ENCODE results near the gene PRSS57. TPM values are rescaled to one million over a fixed set of nuclear protein-coding genes. Genes with fewer than 3 reads are reported as not detected.

PRSS57 gene
- total and polyA plus RNA-seq, 2 of the 8 experiments (the other 6 are each of a cell fraction or from before 2014, with no cell fraction given): not detected

- Histone ChIP-seq H3K4me1 (replicated peaks in 1 of 4; ENCODE audit: control insufficient read depth in 3 of 4, insufficient read depth in 4 of 4, low read length in 3 of 4) (peaks cover 2 to 11% (median 5%) of the 10 kb centered on the region in 4 experiments; a peak in 6 of 7 replicates), H3K27me3 (replicated peaks in 1 of 4; ENCODE audit: control insufficient read depth in 3 of 4, extremely low read depth in 1 of 4, insufficient read depth in 3 of 4, low read length in 3 of 4) (peaks cover 0 to 2% (median 0%) of the 10 kb centered on the region in 4 experiments; a peak in 2 of 7 replicates), H3K23me2 (ENCODE audit: low read depth, low read length) (no peaks in the 10 kb centered on the region), H3K4me3 (ENCODE audit: extremely low read depth in 1 of 4, insufficient read depth in 2 of 4, low read depth in 3 of 4, low read length in 4 of 4) (no peak overlapping the region), H2AK5ac (ENCODE audit: low read depth, low read length) (no peak overlapping the region), H3K4ac (replicated peaks; ENCODE audit: insufficient read length, low read depth, low read length) (no peak overlapping the region), H2AFZ (ENCODE audit: low read length) (no peak overlapping the region), H4K5ac (ENCODE audit: insufficient read length, low read depth, low read length) (no peak overlapping the region), H3K23ac (ENCODE audit: insufficient read length) (no peak overlapping the region), H3K4me2 (ENCODE audit: insufficient read depth in 1 of 2, low read depth in 2 of 2, low read length in 2 of 2) (no peak overlapping the region), H3K14ac (ENCODE audit: insufficient read length) (no peak overlapping the region), H2BK15ac (ENCODE audit: low read length) (no peak overlapping the region), H3K79me1 (ENCODE audit: low read depth, low read length) (no peaks in the 10 kb centered on the region; the same call in 1 of the 2 replicates), H4K91ac (replicated peaks; ENCODE audit: insufficient read length, low read length) (no peak overlapping the region), H4K20me1 (replicated peaks in 1 of 2; ENCODE audit: control insufficient read depth in 1 of 2, insufficient read depth in 2 of 2, low read length in 2 of 2) (peaks cover 0 to 6% of the 10 kb centered on the region in 2 experiments), H4K8ac (ENCODE audit: extremely low read depth, insufficient read depth, low read length) (no peak overlapping the region), H2BK120ac (replicated peaks; ENCODE audit: low read depth, low read length) (no peak overlapping the region), H3K79me2 (ENCODE audit: control insufficient read depth in 1 of 2, insufficient read depth in 2 of 2, low read length in 2 of 2) (no peaks in the 10 kb centered on the region), H3K36me3 (ENCODE audit: control insufficient read depth in 2 of 4, insufficient read depth in 4 of 4, low read length in 3 of 4) (no peaks in the 10 kb centered on the region), H3K18ac (ENCODE audit: extremely low read depth, low read length) (no peak overlapping the region), H2BK20ac (ENCODE audit: low read length) (no peak overlapping the region), H3K9me3 (ENCODE audit: insufficient read depth in 2 of 2, low read depth in 1 of 2, low read length in 1 of 2) (peaks cover 4 to 6% of the 10 kb centered on the region in 2 experiments; a peak in 2 of 4 replicates), H3K9ac (replicated peaks in 1 of 4; ENCODE audit: extremely low read depth in 1 of 4, low read depth in 3 of 4, low read length in 3 of 4) (no peak overlapping the region), H3K27ac (ENCODE audit: low read depth, low read length) (no peak overlapping the region), H2BK5ac (ENCODE audit: low read depth, low read length) (no peak overlapping the region), H3K56ac (replicated peaks; ENCODE audit: insufficient read length, low read depth, low read length) (no peak overlapping the region), H2BK12ac (ENCODE audit: low read depth, low read length) (no peak overlapping the region)
- FAIRE-seq (no peak), DNase-seq (ENCODE audit: low read depth in 1 of 2, low spot score in 2 of 2) (no peak)
- ChIA-PET POLR2A (ENCODE audit: partially characterized antibody) (interaction anchor here (0.7 kb wide), 1 partner anchor 102 kb away, joined by 4 read pairs; no protein-coding TSS in a partner anchor), CTCF (ENCODE audit: partially characterized antibody) (interaction anchor here (1.0 to 1.8 kb wide), 2 partner anchors 19 to 26 kb away, joined by 4 to 6 read pairs; no protein-coding TSS in a partner anchor)
- TF ChIP-seq EP300 (IDR thresholded peaks at IDR 0.05; ENCODE audit: borderline replicate concordance in 1 of 2, low read depth in 2 of 2, low read length in 2 of 2): no peak
- TF ChIP-seq SP4 (IDR thresholded peaks at IDR 0.05; ENCODE audit: low read length): no peak
- TF ChIP-seq HDAC6 (IDR thresholded peaks at IDR 0.05; ENCODE audit: low read depth, low read length): no peak
- TF ChIP-seq NRF1 (IDR thresholded peaks at IDR 0.05; ENCODE audit: low read depth, low read length): no peak
- no peak for TF ChIP-seq SP2 (IDR thresholded peaks at IDR 0.05; ENCODE audit: low read length)
- no peak for TF ChIP-seq RNF2 (IDR thresholded peaks at IDR 0.05; ENCODE audit: borderline replicate concordance, low read depth, low read length, missing control alignments, poor library complexity, severe bottlenecking)
- no peak for TF ChIP-seq BCL11A (IDR thresholded peaks at IDR 0.05; ENCODE audit: low read depth in 2 of 2, low read length in 2 of 2)
- 84% methylated on average over 3 of the region's 3 CpGs; no CpG with 5 or more reads in 1 of the 2 experiments for WGBS, 2 experiments (ENCODE audit: extremely low coverage in 1 of 2, insufficient coverage in 1 of 2, insufficient read length in 1 of 2, insufficient replicate concordance in 2 of 2, low coverage in 1 of 2, low lambda C conversion rate in 2 of 2, missing lambda C conversion rate in 1 of 2)
These were observed 20.1 kb upstream of the PRSS57 start for GRCh38 chr19:715347-715746.

All from H1 (cell line).